HG02798 (cell line): Measurements from ENCODE around the gene MED13L.

Experiments
- ATAC-seq: cut with Tn5 transposase; IDR thresholded peaks from one replicate; pipeline ENCODE4 v1.9.1; 2021; ENCODE audit warnings: mild to moderate bottlenecking; ENCODE audit not compliant: unreplicated experiment, poor library complexity

Gene MED13L

DNA sequence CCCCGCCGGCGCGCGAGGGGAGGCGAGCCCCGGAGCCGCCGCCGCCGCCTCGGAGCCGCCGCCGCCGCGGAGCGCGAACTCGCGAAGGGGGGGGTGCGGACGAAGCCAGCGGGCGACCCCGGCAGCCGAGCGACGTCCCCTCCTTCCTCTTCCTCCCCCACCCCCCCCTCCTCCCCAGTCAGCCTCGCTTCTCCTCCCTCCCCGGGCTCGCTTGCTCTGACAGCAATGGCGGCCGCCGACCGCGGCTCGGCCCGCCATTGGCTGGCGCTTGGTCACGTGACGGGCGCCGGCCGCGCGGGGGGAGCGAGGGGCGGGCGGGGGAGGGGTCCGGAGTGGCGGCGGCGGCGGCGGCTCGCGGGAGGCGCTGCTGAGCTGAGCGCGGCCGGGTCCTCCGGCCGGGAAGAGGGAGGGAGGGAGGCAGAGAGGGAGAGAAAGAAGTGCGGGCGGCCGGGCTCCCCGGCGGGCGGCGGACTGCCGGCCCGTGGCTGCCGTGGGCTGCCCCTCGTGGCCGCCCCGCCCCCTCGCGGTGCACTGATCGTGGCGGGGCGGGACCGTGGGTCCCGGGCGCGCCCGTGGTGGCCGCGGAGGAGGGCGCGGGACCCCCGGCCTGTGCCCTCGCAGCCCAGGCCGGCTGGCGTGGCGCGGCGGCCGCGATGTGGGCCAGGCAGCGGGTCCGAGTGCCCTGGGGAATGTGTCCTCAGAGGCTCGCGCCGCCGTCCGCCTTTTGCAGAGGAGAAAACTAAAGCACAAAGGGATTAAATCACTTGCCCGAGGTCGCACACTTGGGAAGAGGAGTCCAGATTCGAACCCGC lies at the start of gene MED13L:
Gene MED13L, minus strand, starts transcription at position 227 of the 812 bp plus-strand sequence. CDS start 562 bp downstream, outside the sequence.
- peak; percentile 89 for ATAC-seq

DNA sequence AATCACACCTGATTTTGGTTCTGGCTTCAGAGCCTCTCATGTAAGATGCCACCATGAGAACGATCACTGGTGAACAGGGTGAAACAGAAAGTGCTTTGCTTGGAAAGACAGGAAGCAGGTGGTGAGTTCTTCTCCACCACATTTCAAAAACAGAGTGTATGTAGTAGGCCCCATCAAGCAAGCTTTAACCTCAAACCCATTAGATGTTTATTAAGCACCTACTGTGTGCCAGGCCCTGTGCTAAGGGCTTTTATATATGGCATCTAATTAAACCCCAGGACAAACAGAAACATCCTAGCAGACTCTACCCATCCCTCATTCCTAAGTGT lies 47.8 kb upstream of the MED13L start:
- ATAC-seq: peak; percentile 76

DNA sequence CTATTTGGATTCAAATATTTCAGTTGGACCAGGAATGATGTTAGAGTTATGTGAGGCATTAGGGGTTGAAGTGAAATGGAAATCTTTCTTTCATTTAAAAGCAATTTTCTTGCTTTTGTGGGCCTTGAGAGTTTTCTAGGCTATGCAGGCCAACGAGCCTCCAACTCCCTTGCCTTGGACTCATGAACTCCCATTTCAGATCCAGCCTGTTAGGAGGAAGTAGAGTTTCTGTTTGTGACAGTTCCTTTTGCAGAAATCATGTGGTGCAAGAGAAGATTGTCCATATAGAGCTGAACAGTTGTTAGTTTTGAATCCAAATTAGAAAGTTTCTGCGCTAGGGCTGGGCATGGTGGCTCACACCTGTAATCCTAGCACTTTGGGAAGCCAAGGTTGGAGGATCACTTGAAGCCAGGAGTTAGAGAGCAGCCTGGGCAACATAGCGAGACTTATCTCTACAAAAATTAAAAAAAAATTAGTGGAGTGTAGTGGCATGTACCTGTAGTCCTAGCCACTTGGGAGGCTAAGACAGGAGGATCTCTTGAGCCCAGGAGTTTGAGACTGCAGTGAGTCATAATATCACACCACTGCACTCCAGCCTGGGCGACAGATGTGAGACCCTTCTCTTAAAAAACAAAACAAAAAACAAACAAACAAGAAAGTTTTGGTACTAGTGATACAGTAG lies 47.3 kb upstream of the MED13L start:
- no peak for ATAC-seq

DNA sequence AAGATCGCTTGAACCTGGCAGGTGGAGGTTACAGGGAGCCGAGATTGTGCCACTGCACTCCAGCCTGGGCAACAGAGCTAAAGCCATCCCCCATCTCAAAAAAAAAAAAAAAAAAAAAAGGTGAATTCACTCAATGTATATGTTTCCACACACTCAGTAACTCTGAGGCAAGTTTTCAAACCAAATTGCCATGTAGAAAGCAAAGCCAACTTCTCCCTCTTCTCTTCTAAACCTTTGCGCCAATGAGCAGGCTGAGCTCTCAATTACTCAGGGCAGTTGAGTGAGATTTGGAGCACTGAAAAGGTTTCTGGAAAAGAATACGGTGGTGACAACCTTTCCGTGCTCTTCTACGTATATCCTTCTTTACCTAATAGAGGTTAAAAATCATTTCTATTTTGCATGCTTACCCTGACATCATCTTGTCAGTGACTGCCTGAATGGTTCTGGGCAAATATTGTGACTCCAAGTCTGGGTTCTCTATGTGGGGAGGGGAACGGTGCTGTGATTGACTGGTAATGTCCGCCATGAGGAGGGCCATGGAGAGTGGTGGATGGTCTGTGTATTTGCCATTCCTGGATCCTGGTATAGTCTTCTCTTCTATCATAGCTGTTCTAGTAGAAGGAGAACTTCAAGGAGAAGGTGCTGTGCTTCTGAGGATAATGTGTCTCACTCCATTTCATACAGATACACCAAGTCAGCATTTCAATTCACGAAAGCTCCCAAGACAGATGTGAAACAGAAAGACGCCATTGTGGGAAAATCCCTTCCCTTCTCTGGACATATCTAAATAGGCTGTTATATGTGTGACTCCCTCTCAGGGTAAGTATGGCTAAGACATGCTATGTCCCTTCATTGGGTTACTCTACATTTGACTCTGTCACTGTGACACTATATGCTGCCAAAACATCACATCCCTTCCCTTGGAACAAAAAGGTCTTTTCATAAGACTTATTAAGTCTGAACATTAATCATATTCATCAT lies 46.2 kb upstream of the MED13L start:
- no peak for ATAC-seq

DNA sequence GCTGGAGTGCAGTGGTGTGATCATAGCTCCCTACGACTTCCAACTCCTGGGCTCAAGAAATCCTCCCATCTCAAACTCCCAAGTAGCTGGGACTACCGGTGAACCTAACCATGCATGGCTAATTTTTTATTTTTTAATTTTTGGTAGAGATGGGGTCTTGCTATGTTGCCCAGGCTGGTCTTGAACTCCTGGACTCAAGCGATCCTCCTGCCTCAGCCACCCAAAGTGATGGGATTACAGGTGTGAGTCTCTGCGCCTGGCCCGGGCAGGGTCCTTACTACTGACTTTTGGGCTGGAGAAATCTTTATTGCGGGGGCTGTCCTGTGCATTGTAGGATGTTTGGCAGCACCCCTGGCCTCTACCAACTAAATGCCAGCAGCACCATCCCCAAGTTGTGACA lies 44.4 kb upstream of the MED13L start:
- no peak for ATAC-seq

DNA sequence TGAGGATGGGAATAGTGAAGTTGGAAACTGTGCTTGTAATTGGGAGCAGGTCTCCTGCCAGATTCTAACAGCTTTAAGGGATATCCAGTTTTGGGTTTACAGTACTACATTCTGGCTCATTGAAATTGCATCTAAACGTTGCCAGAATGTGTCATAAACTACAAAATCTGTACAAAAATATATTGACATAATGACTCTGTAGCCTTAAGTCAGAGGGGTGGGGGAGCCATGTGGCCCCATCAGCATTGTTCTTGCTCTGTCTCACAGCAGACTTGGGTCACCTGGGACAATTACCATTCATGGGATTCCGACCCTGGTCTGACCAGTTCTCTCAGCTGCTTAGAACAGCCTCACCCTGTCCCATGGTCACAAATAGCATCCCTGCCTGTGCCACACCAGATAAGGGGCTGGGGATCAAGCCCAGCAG lies 43.3 kb upstream of the MED13L start:
- ATAC-seq: no peak

DNA sequence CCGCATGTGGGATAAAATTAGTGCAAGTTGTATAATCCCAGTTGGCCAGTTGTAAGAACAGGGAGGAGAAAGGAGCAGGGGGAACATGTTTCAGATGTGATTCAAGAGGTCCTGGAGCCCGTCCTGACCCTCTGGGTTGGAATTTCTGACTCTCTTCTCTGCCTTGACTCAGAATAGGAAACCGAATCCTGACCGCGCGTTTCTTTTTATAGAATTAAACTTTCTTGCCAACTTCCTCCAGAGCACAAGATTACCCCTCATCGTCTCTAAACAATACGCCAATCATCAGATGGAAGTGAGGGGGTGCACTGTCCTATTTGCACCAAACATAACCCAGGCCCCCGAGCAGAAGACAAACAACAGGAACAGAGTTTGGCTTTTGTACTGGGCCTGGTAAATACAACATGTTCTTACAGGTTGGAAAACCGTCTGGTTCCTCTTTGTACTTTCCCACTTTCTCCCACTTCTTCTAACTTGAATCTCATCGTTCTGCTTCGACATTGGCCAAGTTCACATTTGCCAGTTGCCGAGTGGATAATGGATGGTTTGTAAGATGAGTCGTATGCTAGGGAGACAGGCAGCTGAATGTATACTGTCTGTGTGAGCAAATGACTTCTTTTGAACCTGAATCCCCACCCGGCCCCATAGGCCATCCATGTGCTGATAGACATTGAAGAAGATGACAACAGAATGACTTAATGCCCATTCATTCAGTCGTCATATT lies 42.6 kb upstream of the MED13L start:
- ATAC-seq: no peak

DNA sequence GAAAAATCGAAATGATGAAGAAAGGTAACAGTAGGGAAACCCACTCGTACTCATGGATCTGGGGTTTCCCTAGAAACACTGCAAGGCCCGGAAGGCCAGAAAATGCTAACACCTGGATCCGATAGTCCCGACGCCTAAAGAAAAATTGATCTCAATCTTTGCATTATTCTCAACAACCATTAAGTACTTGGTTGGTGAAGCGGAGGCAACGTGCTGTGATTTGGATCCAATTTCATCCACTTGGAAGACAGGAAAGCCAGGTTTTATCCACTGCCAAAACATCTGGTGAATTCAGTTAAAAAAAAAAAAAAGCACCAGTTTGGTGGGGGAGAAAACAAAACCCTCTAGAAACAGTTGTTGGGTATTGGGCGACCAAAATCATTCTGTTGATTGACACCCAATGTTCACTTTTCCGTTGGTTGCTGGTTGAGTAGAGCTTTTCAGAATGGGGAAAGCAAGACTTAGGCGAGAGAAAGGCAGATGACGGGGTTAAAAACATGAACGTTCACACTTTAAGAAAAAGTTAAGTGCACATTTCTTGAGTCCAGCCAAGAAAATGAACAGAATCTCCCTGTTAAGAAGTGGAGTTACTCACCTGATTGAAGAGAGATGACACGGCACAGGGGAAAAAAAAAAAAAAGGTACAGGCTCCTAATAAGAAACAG lies 41.9 kb upstream of the MED13L start:
- no peak for ATAC-seq

DNA sequence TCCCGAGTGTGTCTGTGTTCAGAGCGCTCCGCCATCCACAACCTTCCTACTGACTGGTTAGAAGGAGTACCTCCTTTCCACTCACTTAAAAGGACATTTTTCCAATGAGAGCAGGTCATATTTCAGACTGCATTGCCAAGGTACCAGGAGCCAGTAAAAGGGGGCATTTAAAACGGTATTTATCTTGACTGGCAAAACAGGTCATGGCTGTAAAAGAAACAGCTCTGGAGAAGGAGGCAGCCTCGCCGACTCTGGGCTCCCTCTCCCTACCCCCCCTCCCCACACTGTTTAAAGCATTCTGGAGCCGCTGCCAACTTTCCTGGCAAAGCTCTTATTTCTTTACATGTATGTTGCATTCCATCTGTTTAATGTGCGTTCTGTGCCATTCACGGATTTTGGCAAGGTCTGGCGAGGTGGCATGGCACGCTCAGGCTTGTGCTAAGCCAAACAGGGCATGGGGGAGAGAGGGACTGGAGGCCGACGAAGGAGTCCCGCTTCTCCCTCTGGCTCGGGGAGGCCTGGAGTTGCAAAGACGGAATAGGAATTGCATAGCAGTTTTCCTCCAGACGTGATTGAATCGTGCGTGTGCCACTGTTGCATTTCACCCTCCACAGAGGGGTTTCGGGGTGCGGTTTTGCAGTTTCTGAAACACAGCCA lies 41.2 kb upstream of the MED13L start:
- no peak for ATAC-seq

DNA sequence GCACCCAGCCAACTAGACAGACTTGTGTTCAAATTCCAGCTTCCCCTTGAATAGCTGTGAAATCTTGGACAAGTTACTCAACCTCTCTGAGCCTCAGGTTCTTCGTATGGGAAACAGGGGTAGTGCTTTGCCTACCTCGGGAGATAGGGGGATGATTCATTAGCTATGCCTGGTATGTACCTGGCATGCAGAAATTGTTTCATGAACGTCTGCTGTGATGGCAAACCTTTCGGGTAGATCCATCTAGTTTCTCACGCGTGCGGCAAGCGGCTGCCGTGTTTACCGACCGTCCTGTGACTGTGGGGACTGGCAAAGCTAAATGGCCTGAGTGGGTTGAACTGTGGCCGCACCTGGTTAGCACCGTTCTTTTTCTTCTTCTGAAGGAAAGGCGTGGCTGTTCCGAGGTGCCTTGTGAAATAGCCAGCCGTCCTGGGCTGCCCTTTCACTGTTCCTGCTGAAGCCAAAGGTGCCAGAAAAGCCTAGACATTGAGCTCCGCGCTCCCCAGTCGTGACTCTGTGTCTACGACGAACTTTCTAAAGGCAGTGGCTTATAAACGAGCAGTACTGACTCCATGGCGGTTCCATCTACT lies 40.6 kb upstream of the MED13L start:
- no peak for ATAC-seq

DNA sequence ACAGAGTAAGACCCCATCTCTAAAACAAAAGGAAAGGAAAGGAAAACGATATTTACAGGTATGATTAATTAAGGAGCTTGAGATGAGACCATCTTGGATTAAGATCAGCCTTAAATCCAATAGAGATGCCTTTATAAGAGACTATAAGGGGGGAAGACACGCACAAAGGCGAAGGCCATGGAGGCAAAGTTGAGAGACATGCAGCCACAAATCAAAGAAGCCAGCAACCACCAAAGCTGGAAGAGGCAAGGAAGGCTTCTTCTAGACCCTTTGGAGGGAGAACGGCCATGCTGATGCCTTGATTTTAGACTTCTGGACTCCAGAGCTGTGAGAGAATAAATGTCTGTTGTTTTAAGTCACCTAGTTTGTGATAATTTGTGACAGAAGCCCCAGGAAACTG lies 39.6 kb upstream of the MED13L start:
- ATAC-seq: no peak

DNA sequence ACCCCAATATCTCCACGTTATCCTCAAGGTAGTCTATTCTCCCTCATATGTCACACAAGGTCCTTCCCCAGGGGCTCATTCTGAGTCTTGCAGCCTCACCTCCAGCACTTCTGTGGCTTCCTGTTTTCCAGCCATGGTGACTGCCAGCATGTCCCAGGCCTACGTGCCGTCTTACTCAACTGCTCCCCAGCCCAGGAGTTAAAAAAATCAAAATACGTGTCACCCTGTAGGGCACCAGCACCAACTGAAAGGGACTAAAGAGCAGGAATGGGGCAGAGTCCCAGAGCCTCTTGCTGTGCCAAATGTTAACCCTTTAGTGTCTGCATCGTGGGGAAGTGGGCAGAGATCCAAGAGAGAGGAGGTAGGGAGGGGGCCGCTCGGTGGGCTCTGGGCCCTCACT lies 37.0 kb upstream of the MED13L start:
- ATAC-seq: no peak

DNA sequence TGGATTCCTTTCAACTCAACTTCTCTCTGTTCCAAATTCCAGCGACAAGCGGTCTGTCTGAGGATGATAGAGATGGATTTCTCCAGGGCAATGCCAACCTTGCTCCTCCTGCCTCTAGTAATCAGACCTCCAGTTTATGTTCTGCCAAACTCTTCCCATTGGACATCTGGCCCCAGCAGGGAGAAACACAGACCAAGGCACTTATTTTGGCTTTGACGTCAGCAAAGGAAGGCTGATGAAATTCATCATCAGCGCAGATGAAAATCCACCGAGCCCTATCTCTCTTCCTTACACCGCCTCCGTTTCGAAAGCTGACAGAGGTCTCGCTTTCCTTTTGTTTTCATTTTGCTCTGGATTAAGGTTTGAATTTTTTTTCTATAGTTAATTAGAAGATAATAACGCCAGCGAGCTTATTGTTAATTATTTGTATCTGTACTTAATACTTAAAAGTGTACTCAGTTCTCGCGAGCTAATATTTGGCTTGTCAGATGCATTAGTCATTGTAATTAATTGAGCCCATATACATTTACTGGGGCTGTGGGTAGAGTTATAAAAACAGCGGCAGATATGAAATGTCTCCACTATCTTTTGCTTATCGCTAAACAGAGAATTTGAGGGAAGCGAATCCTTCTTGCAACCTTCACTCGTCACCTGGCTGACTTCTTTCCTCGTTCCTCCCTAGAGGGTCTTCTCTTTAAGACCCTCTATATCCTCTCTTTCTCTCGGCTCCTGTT lies 35.9 kb upstream of the MED13L start:
- ATAC-seq: no peak

DNA sequence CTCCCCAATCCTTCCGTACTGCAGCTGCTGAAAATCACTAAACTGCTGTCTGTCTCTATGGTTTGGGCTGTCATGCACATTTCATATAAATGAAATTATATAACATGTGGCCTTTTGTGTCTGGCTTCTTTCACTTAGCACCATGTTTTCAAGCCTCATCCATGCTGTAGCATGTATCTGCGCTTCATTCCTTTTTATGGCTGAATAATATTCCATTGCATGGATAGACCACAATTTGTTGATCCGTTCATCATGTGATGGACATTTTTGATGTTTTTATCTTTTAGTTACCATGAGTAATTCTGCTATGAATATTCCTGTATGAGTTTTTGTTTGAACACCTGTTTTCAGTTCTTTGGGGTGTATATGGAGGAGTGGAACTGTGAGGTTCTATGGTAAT lies 32.6 kb upstream of the MED13L start:
- ATAC-seq: no peak

DNA sequence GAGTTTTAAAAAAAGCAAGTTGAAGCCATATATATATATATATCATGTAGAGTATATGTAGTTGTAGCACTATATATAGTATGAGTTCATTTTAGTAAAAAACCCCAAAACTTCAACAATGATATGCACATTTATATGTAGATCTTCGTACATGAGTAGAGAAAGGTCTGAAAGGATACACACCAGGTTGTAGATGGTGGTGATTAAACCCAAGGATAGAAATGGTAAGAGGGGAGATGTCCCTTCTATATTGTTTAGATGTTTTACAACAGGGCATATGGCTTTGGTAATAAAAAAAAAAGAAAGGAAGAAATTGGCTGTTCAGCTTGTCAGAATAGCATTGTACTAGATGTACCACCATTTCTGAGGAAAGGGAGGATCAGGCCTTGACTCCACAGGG lies 31.9 kb upstream of the MED13L start:
- ATAC-seq: no peak

DNA sequence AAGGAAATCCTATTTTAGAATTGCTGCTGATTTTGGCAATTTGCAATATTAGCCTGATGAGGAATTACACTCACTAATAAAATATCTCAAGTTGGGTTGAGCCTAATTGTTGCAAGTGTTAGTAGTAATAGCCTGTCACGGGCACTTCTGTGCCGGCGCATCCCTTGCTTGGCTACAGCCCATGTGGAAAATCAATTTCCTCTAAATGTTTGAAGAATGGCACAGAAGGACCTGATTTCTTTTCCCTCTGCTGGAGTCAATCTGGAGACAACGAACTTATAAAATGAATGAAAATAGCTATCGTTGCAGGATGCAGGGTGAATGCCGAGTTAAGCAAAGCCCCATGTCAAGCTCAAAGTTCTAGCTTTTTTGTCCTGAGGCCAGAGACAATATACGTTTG lies 31.2 kb upstream of the MED13L start:
- no peak for ATAC-seq

DNA sequence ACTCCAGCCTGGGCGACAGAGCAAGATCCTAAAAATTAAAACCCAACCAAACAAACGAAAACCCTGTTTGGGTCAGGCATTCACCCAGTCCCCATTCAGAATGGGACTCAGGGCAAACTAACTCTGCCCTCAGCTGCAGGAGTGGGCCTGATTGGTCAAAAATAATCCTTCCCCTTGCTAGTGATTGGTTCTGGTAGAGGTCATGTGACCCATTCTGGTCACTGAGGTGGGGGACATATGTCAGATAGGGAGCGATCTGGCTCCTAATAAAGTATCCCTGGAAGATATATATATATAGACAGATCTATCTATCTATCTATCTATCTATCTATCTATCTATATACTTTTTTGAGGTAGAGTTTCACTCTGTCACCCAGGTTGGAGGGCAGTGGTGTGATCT lies 29.5 kb upstream of the MED13L start:
- ATAC-seq: no peak

DNA sequence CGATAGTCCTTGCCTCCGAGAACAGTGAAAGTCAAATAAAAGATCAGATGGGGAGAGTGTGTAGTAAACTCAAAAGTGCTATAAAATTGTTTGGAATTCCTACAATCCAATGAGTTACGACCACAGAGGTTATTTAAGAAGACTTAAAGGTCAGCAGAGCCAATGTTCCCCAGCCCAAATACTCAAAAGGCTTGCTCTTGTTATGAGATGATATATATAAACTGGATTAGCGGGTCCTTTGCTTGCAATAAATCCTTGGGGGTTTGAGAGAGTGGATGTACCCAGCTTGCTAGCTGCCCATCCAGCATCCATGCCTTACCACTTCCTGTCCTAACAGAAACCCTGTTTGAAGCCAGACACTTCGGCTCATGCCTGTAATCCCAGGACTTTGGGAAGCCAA lies 29.0 kb upstream of the MED13L start:
- no peak for ATAC-seq
